ENCODE results near the gene DCAF7. TPM values are rescaled to one million over a fixed set of nuclear protein-coding genes. Genes with fewer than 3 reads are reported as not detected.

Gene DCAF7, protein sequence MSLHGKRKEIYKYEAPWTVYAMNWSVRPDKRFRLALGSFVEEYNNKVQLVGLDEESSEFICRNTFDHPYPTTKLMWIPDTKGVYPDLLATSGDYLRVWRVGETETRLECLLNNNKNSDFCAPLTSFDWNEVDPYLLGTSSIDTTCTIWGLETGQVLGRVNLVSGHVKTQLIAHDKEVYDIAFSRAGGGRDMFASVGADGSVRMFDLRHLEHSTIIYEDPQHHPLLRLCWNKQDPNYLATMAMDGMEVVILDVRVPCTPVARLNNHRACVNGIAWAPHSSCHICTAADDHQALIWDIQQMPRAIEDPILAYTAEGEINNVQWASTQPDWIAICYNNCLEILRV
- total RNA-seq, result 10 to 100 TPM; 29.2 to 42.9 (median 41.9) TPM

DNA sequence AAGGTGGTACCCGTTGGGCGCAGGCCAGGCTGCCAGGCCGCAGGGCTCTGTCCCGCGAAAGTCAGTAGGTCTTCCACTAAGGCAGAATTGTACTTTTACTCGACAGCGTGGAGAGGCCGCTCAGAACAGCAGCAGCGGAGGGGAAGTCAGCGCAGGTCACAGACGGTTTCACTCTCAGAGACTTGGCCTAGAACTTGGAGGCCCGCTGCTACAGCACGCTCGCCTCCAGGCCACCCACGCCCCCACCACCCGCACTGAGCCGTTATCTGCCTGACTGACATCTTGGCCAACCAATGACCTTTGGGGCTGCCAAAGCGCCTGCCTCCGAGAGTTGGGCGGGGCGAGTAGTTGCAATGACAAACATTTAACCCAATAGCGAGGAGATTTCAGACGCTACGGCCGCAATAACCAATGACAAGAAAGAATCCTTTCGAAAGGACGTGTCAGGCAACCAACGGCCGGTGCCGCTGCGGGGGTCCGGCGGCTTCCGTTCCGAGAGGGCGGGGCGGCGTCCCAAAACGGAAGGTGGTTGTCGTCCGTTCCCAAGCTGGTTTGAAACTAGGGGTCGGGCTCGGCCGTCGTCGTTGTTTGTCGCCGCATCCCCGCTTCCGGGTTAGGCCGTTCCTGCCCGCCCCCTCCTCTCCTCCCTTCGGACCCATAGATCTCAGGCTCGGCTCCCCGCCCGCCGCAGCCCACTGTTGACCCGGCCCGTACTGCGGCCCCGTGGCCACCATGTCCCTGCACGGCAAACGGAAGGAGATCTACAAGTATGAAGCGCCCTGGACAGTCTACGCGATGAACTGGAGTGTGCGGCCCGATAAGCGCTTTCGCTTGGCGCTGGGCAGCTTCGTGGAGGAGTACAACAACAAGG lies at the start of gene DCAF7:
Gene DCAF7 (plus strand): TSS at position 532 of the 871 bp plus-strand sequence. CDS start 201 bp downstream, at position 733.
- peak within 1 kb of the TSS; percentile 75 to 99 (median 85) for H3K4me3 ChIP-seq
- H3K36me3 ChIP-seq, result no peaks in the 10 kb centered on the region
- in situ Hi-C loops (cut with MboI; ENCODE audit: low pct_ligation_motif_present in 1 of 4, low pct_unique_long_range_greater_than_20kb in 1 of 4, low sequenced_read_pairs in 3 of 4), result loop anchor here in 1 of 4 donors (10.0 kb wide), 1 partner anchor 65 kb away; no protein-coding TSS in a partner anchor
- peak; percentile 99 for DNase-seq
- H3K27me3 ChIP-seq, result no peaks in the 10 kb centered on the region
- H3K27ac ChIP-seq, result peak within 1 kb of the TSS; percentile 95 to 97 (median 96)
- no peaks in the 10 kb centered on the region for H3K9me3 ChIP-seq
- TF ChIP-seq POLR2AphosphoS5 (IDR thresholded peaks at IDR 0.05) (peak; percentile 81 to 86 (median 85)), POLR2A (IDR thresholded peaks at IDR 0.05) (peak; percentile 81)
- TF ChIP-seq, protein P1, sequence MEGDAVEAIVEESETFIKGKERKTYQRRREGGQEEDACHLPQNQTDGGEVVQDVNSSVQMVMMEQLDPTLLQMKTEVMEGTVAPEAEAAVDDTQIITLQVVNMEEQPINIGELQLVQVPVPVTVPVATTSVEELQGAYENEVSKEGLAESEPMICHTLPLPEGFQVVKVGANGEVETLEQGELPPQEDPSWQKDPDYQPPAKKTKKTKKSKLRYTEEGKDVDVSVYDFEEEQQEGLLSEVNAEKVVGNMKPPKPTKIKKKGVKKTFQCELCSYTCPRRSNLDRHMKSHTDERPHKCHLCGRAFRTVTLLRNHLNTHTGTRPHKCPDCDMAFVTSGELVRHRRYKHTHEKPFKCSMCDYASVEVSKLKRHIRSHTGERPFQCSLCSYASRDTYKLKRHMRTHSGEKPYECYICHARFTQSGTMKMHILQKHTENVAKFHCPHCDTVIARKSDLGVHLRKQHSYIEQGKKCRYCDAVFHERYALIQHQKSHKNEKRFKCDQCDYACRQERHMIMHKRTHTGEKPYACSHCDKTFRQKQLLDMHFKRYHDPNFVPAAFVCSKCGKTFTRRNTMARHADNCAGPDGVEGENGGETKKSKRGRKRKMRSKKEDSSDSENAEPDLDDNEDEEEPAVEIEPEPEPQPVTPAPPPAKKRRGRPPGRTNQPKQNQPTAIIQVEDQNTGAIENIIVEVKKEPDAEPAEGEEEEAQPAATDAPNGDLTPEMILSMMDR (IDR thresholded peaks at IDR 0.05), result no peak
- peaks cover 15 to 42% (median 22%) of the 10 kb centered on the region in 4 donors for H3K4me1 ChIP-seq
- WGBS, 2 donors (ENCODE audit: low coverage in 1 of 2), result 0% methylated on average over 72 of the region's 72 CpGs; no CpG with 5 or more reads in 1 of the 2 donors
- intact Hi-C loops (cut with DNase I; ENCODE audit: low total_unique reads), result no loop called here

DNA sequence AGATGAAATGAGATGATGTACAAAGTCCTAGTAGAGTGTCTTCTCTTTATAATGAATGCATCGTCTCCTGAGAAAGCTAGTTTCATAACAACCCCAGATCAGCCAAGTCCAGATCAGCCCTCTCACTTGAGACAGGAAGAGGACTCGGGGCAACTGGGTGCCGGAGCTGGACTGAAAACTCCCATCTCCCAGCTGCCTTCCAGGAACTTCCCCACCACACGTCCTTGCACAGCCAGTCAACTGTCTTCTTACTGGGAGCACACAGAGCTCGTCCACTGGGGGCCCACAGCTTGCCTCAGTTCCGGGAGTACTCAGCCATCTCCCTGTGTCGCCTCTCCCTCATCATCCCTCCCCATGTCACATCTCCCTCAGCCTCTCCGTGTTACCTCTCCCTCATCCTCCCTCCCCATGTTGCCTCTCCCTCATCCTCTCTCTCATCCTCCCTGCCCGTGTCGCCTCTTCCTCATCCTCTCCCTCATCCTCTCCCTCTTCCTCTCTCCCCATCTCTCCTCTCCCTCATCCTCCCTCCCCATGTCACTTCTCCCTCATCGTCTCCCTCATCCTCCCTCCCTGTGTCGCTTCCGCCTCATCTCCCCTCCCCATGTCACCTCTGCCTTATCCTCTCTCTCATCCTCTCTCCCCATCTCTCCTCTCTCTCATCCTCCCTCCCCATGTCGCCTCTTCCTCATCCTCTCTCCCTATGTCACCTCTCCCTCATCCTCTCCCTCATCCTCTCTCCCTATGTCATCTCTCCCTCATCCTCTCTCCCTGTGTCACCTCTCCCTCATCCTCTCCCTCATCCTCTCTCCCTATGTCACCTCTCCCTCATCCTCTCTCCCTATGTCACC lies 49.5 kb upstream of the DCAF7 start:
- no peak for DNase-seq
- no peaks in the 10 kb centered on the region for H3K9me3 ChIP-seq

DNA sequence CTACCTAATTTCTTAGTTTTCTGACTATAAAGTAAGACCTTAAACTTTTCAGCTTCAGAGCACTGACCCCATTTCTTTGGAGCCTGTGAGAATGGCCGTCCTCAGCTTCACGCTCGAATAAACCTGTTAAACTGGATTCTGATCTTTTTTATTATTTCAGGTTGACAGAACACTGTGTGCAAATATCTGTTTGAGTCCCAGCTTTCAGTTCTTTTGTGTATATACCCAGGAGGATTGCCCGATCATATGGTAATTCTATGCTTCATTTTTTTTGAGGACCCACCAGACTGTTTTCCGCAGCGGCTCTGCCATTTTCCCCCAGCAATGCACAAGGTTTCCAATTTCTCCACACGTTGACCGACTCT lies 47.0 kb upstream of the DCAF7 start:
- Histone ChIP-seq H3K4me1 (peaks cover 0 to 3% (median 0%) of the 10 kb centered on the region in 4 donors), H3K36me3 (no peaks in the 10 kb centered on the region), H3K27ac (no peak overlapping the region), H3K27me3 (no peaks in the 10 kb centered on the region), H3K4me3 (no peak overlapping the region), H3K9me3 (no peaks in the 10 kb centered on the region)
- TF ChIP-seq EP300 (IDR thresholded peaks at IDR 0.05; ENCODE audit: low read depth) (no peak), POLR2AphosphoS5 (IDR thresholded peaks at IDR 0.05) (no peak), POLR2A (IDR thresholded peaks at IDR 0.05) (no peak)
- TF ChIP-seq, protein P1 (IDR thresholded peaks at IDR 0.05), result no peak
- in situ Hi-C loops (cut with MboI; ENCODE audit: low pct_ligation_motif_present in 1 of 4, low pct_unique_long_range_greater_than_20kb in 1 of 4, low sequenced_read_pairs in 3 of 4) (no loop called here), intact Hi-C loops (cut with DNase I; ENCODE audit: low total_unique reads) (no loop called here)
- WGBS, 2 donors (ENCODE audit: low coverage in 1 of 2), result 45 to 58% methylated on average over 6 to 8 of the region's 8 CpGs
- DNase-seq, result no peak

More for the DNA sequence above, 49.5 kb upstream of the DCAF7 start:
- Histone ChIP-seq H3K4me1 (peaks cover 0 to 3% (median 0%) of the 10 kb centered on the region in 4 donors), H3K36me3 (no peaks in the 10 kb centered on the region), H3K27me3 (no peaks in the 10 kb centered on the region), H3K4me3 (no peak overlapping the region), H3K27ac (no peak overlapping the region)
- in situ Hi-C loops (cut with MboI; ENCODE audit: low pct_ligation_motif_present in 1 of 4, low pct_unique_long_range_greater_than_20kb in 1 of 4, low sequenced_read_pairs in 3 of 4) (no loop called here), intact Hi-C loops (cut with DNase I; ENCODE audit: low total_unique reads) (no loop called here)
- WGBS, 2 donors (ENCODE audit: low coverage in 1 of 2), result 68 to 75% methylated on average over 12 to 14 of the region's 14 CpGs
- TF ChIP-seq EP300 (IDR thresholded peaks at IDR 0.05; ENCODE audit: low read depth) (no peak), POLR2A (IDR thresholded peaks at IDR 0.05) (no peak), POLR2AphosphoS5 (IDR thresholded peaks at IDR 0.05) (no peak)
- TF ChIP-seq, protein P1 (IDR thresholded peaks at IDR 0.05), result no peak

Data from transverse colon (tissue), 4 donors.